Sigmoid colon (tissue), 7 donors: ENCODE measurements around the gene PGM5. TPM values are rescaled to one million over a fixed set of nuclear protein-coding genes. Genes with fewer than 3 reads are reported as not detected.

Experiments used
- DNase-seq: peaks from one replicate; pipeline ENCODE4 v3.0.0-alpha.2; 2019
- H3K27ac ChIP-seq, 4 donors: fragments of 200-600 bp; sonication (generic); one replicate each; pipeline ENCODE4 v1.5.1; 2016 to 2019; ENCODE audit warnings: mild to moderate bottlenecking in 1 of 4
- H3K27me3 ChIP-seq, 3 donors: fragments of 200-600 bp; sonication (generic); one replicate each; pipeline ENCODE4 v1.5.1; 2019; ENCODE audit warnings: mild to moderate bottlenecking in 1 of 3
- H3K36me3 ChIP-seq, 4 donors: fragments of 200-600 bp; sonication (generic); one replicate each; pipeline ENCODE4 v1.5.1; 2016 to 2019
- H3K4me1 ChIP-seq, 4 donors: fragments of 200-600 bp; sonication (generic); one replicate each; pipeline ENCODE4 v1.5.1; 2017 to 2019
- H3K4me3 ChIP-seq, 4 donors: fragments of 200-600 bp; sonication (generic); one replicate each; pipeline ENCODE4 v1.5.1; 2017 to 2019; ENCODE audit warnings: mild to moderate bottlenecking in 2 of 4, moderate library complexity in 1 of 4
- H3K9me3 ChIP-seq, 4 donors: fragments of 200-600 bp in 3 of 4; sonication (generic) in 3 of 4; one replicate each; pipeline versions ENCODE4 v1.5.1 to v1.6.1; 2013 to 2019
- EP300 ChIP-seq, 4 donors: sonication (generic); formaldehyde crosslinking; IDR thresholded peaks; one replicate each; pipeline ENCODE4 v1.6.1; 2017; ENCODE audit warnings: antibody characterized with exemption in 4 of 4
- POLR2A ChIP-seq, 2 donors: fragments of 450-650 bp; IDR thresholded peaks; one replicate each; pipeline ENCODE4 v1.6.1; 2016; ENCODE audit warnings: antibody characterized with exemption in 2 of 2, mild to moderate bottlenecking in 2 of 2, moderate library complexity in 2 of 2
- POLR2AphosphoS5 ChIP-seq, 4 donors: sonication (generic); formaldehyde crosslinking; IDR thresholded peaks; one replicate each; pipeline ENCODE4 v1.6.1; 2017; ENCODE audit warnings: antibody characterized with exemption in 4 of 4
- WGBS, 2 donors: extraction: QIAGEN DNeasy Blood & Tissue Kit; methylation state at CpG; one replicate each; pipeline ENCODE4 v1.1.7; 2013; 5-methylcytosine and 5-hydroxymethylcytosine counted together
- intact Hi-C: fragments of 100-400 bp; cut with DNase I; formaldehyde crosslinking; loops from one replicate; pipeline ENCODE4 v1.15.1; 2023
- polyA plus RNA-seq, 3 donors: library from polyadenylated mRNA; stranded (reverse); fragments of 200-250 nt; gene quantifications; one replicate each; pipeline ENCODE4 v1.2.3, GENCODE V29; 2013
- total RNA-seq, 4 donors: library from RNA; depleted of rRNA; stranded (reverse); fragments of >200 nt; gene quantifications; one replicate each; pipeline ENCODE4 v1.1.0, GENCODE V29; 2016
- TF ChIP-seq, protein P1 (sequence below), 4 experiments: fragments of 450-650 bp in 3 of 4; fragments of 200-600 bp in 1 of 4; IDR thresholded peaks; one replicate each; pipeline ENCODE4 v1.5.1; 2016 to 2019; ENCODE audit warnings: antibody characterized with exemption in 4 of 4, mild to moderate bottlenecking in 3 of 4, moderate library complexity in 2 of 4
- donor health status: healthy with polysubstance abuse.
- donor health status: Bipolar disorder and iron deficiency.
- donor health status: healthy.

The PGM5 gene
- total and polyA plus RNA-seq, 7 donors, result 3.9 to 670 (median 547) TPM

DNA sequence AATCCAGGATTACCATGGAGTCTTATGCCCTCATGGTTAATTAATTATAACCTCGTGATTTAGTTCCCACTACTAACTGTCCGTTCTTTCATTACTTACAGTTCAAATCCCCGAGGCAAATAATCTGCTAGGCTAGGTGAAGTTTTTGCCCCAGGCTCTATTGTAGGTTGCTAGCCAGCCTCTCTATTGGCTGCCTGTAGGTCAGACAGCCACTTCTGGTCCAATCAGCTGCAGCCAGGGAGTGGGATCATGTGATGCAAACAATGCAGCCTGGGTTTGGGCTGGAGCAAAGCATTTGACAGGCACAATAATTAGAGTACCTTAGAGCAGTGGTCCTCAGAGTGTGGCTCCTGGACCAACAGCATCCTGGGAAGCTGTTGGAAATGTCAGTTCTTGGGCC is 166.5 kb downstream of the PGM5 start:
- TF ChIP-seq POLR2AphosphoS5 (IDR thresholded peaks at IDR 0.05) (no peak), EP300 (IDR thresholded peaks at IDR 0.05) (no peak), POLR2A (IDR thresholded peaks at IDR 0.05) (no peak)
- TF ChIP-seq, protein P1, sequence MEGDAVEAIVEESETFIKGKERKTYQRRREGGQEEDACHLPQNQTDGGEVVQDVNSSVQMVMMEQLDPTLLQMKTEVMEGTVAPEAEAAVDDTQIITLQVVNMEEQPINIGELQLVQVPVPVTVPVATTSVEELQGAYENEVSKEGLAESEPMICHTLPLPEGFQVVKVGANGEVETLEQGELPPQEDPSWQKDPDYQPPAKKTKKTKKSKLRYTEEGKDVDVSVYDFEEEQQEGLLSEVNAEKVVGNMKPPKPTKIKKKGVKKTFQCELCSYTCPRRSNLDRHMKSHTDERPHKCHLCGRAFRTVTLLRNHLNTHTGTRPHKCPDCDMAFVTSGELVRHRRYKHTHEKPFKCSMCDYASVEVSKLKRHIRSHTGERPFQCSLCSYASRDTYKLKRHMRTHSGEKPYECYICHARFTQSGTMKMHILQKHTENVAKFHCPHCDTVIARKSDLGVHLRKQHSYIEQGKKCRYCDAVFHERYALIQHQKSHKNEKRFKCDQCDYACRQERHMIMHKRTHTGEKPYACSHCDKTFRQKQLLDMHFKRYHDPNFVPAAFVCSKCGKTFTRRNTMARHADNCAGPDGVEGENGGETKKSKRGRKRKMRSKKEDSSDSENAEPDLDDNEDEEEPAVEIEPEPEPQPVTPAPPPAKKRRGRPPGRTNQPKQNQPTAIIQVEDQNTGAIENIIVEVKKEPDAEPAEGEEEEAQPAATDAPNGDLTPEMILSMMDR (IDR thresholded peaks at IDR 0.05), result no peak
- no peak for DNase-seq
- peaks cover 0 to 64% (median 10%) of the 10 kb centered on the region in 4 donors for H3K36me3 ChIP-seq
- H3K4me1 ChIP-seq, result no peaks in the 10 kb centered on the region
- H3K9me3 ChIP-seq, result peaks cover 0 to 2% (median 0%) of the 10 kb centered on the region in 4 donors
- no peak overlapping the region for H3K4me3 ChIP-seq
- H3K27me3 ChIP-seq, result no peaks in the 10 kb centered on the region
- H3K27ac ChIP-seq, result peak overlapping the region in 1 of 4 donors; percentile 21
- intact Hi-C loops, result no loop called here
- 90 to 93% methylated on average over 3 of the region's 3 CpGs for WGBS, 2 donors

DNA sequence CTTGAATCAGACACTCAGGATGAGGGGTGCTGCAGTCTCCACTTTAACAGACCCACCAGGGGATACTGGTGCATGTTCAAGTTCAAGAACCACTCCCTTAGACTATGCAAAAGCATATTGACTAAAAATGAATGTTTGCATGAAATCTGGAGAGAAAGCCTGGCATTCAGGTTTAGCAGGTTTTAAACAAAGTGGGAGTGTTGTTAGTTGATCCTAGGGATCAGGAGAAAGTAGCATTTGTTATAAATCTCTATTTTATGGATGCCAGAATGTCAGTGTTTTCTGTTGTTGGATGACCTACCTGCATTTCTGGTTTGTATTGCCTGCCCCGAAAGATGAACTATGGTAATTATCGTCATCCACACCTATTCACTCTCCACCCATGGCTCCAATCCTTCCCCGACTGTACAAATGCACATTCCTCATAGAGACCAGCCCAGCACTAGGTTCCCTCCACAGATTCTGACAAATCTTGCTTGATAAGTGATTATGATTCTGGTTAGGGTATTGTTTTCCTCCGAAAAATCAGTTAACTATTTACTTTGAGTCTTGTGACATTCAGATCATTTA is 167.0 kb downstream of the PGM5 start:
- no peak overlapping the region for H3K4me3 ChIP-seq
- H3K4me1 ChIP-seq, result no peaks in the 10 kb centered on the region
- no peak for DNase-seq
- peaks cover 0 to 64% (median 11%) of the 10 kb centered on the region in 4 donors for H3K36me3 ChIP-seq
- H3K27ac ChIP-seq, result peak overlapping the region in 1 of 4 donors; percentile 21
- no peak for TF ChIP-seq POLR2A (IDR thresholded peaks at IDR 0.05)
- TF ChIP-seq EP300 (IDR thresholded peaks at IDR 0.05), result no peak
- TF ChIP-seq POLR2AphosphoS5 (IDR thresholded peaks at IDR 0.05), result no peak
- TF ChIP-seq, protein P1 (IDR thresholded peaks at IDR 0.05), result no peak
- H3K27me3 ChIP-seq, result no peaks in the 10 kb centered on the region
- intact Hi-C loops, result no loop called here
- H3K9me3 ChIP-seq, result no peaks in the 10 kb centered on the region
- WGBS, 2 donors, result 17 to 65% methylated on average over 4 of the region's 4 CpGs

DNA sequence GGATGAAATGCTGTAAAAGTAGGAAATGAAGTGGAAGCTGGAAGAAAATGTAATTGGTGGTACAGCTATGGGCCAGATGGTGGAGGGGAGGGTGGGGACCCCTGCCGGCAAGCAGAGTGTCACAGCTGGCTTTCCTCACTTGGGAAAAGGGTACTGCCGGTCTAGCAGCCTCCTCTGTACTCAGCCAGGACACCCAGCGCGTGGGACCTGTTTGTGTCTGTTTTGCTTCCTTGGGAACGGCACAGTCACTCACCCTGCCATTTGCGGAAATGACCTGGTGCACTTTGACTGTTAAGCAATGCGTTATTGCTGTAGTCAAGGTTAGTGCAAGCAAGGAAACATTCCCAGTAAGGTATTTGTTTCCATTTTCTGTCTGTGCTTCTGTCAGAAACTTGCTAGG is 174.2 kb downstream of the PGM5 start:
- DNase-seq, result peak; percentile 87
- WGBS, 2 donors, result 10 to 49% methylated on average over 7 of the region's 7 CpGs
- intact Hi-C loops, result no loop called here
- no peaks in the 10 kb centered on the region for H3K27me3 ChIP-seq
- peaks cover 6 to 63% (median 22%) of the 10 kb centered on the region in 4 donors for H3K36me3 ChIP-seq
- H3K9me3 ChIP-seq, result no peaks in the 10 kb centered on the region
- peaks cover 0 to 51% (median 34%) of the 10 kb centered on the region in 4 donors for H3K4me1 ChIP-seq
- TF ChIP-seq POLR2A (IDR thresholded peaks at IDR 0.05) (no peak), EP300 (IDR thresholded peaks at IDR 0.05) (peak in 3 of 4 donors; percentile 15 to 54 (median 43)), POLR2AphosphoS5 (IDR thresholded peaks at IDR 0.05) (peak; percentile 32 to 74 (median 57))
- TF ChIP-seq, protein P1 (IDR thresholded peaks at IDR 0.05), result no peak
- no peak overlapping the region for H3K4me3 ChIP-seq
- H3K27ac ChIP-seq, result peak overlapping the region; percentile 56 to 88 (median 83)

DNA sequence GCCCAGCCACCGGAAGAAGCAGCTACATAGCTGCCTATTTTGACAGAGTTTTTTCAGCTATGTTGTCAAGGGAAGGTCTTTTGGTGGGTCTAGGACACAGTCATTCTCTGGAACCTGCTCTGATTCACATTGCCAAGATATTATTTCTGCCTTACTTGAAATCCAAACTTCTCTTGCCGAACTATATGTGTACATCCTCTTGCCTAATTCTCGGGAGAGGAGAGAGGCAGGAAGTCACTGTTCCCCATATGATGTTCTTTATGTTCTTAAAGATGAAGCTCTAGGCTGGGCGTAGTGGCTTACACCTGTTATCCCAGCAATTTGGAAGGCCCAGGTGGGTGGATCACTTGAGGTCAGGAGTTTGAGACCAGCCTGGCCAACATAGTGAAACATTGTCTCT is 175.7 kb downstream of the PGM5 start:
- no peak for DNase-seq
- no peaks in the 10 kb centered on the region for H3K27me3 ChIP-seq
- WGBS, 2 donors, result 93 to 95% methylated on average over 4 of the region's 4 CpGs
- H3K4me3 ChIP-seq, result no peak overlapping the region
- H3K27ac ChIP-seq, result peak overlapping the region; percentile 45 to 88 (median 83)
- TF ChIP-seq EP300 (IDR thresholded peaks at IDR 0.05) (no peak), POLR2A (IDR thresholded peaks at IDR 0.05) (no peak), POLR2AphosphoS5 (IDR thresholded peaks at IDR 0.05) (no peak)
- TF ChIP-seq, protein P1 (IDR thresholded peaks at IDR 0.05), result no peak
- intact Hi-C loops, result no loop called here
- peaks cover 0 to 64% (median 49%) of the 10 kb centered on the region in 4 donors for H3K4me1 ChIP-seq
- peaks cover 6 to 48% (median 22%) of the 10 kb centered on the region in 4 donors for H3K36me3 ChIP-seq
- H3K9me3 ChIP-seq, result no peaks in the 10 kb centered on the region
